Measurements from ENCODE around the gene EIF4EBP3. TPM values are rescaled to one million over a fixed set of nuclear protein-coding genes. Genes with fewer than 3 reads are reported as not detected.
A peak's percentile ranks its signal among the peaks of the same experiment; 100 is the strongest.

EIF4EBP3 gene
- total and polyA plus RNA-seq, 2 of the 4 experiments (the other 2 are of a cell fraction), result 0.36 to 2.1 TPM

GRCh38 chr5:140564196-140565023 lies 16.9 kb downstream of the EIF4EBP3 start, which contains the start of the genes APBB3 and SLC35A4 (continued):
- TF ChIP-seq CTCF (conservative IDR thresholded peaks at IDR 0.05; ENCODE audit: low read depth, low read length), result no peak
- peak; percentile 48; the same call in 1 of the 2 replicates for TF ChIP-seq FOS (IDR thresholded peaks at IDR 0.05; ENCODE audit: low read depth, low read length)
- TF ChIP-seq RFX5 (IDR thresholded peaks at IDR 0.05; ENCODE audit: low read depth, low read length), result peak; percentile 41; the same call in 1 of the 2 replicates
- TF ChIP-seq POLR2A (IDR thresholded peaks at IDR 0.05; ENCODE audit: low read depth, low read length), result peak; percentile 88
